Subcutaneous adipose tissue (tissue), 4 donors: Measurements from ENCODE around the gene CAMKMT. TPM values are rescaled to one million over a fixed set of nuclear protein-coding genes. Genes with fewer than 3 reads are reported as not detected.

Experiments
- total RNA-seq, 4 donors: library from RNA; depleted of rRNA; stranded (reverse); fragments of >200 nt; gene quantifications; one replicate each; pipeline ENCODE4 v1.1.0, GENCODE V29; 2016
- TF ChIP-seq, protein P1 (sequence below): fragments of 450-650 bp; IDR thresholded peaks from one replicate; pipeline ENCODE4 v1.5.1; 2016; ENCODE audit warnings: low read depth, mild to moderate bottlenecking, control low read depth, antibody characterized with exemption, moderate library complexity

The CAMKMT gene
- total RNA-seq, 4 donors from 2014 or later = 7.7 to 14.0 (median 10.3) TPM

DNA sequence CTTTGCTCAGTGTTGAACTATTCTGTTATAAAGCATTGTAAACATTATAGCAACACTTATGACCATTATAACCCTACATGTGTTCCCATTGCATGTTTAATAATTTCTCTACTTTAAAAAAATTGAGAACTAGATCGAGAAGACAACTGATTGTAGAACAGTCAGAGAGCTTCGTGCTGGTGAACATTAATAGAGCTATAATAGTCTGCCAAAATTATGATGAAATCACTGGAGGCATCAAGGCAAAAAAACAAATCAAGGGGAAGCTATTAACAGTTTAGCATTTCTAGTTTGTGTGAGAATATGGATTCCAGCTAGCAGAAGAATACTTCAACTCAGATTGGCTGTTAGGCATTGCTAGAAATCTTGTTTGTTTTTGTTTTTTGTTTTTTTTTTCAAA, 284.2 kb downstream of the CAMKMT start:
- TF ChIP-seq, protein P1, sequence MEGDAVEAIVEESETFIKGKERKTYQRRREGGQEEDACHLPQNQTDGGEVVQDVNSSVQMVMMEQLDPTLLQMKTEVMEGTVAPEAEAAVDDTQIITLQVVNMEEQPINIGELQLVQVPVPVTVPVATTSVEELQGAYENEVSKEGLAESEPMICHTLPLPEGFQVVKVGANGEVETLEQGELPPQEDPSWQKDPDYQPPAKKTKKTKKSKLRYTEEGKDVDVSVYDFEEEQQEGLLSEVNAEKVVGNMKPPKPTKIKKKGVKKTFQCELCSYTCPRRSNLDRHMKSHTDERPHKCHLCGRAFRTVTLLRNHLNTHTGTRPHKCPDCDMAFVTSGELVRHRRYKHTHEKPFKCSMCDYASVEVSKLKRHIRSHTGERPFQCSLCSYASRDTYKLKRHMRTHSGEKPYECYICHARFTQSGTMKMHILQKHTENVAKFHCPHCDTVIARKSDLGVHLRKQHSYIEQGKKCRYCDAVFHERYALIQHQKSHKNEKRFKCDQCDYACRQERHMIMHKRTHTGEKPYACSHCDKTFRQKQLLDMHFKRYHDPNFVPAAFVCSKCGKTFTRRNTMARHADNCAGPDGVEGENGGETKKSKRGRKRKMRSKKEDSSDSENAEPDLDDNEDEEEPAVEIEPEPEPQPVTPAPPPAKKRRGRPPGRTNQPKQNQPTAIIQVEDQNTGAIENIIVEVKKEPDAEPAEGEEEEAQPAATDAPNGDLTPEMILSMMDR = no peak

DNA sequence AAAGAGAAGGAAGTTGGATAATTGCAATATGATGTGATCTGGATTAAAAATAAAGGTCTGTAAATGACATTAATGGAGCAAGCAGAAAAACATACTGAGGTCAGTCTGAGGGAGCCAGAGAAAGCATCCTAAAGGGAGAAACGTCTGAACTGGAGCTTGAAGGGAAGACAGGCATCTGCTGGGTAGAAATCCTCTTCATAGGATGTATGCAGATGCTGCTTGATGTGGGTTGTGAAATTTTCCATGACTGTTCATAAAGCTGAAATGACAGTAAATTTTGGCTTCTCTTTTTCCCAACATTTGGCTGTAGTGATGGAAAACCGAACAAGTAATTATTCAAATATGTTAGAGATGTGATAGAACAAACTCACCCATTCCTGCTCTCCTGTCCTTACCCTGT, 287.6 kb downstream of the CAMKMT start:
- TF ChIP-seq, protein P1 = no peak

DNA sequence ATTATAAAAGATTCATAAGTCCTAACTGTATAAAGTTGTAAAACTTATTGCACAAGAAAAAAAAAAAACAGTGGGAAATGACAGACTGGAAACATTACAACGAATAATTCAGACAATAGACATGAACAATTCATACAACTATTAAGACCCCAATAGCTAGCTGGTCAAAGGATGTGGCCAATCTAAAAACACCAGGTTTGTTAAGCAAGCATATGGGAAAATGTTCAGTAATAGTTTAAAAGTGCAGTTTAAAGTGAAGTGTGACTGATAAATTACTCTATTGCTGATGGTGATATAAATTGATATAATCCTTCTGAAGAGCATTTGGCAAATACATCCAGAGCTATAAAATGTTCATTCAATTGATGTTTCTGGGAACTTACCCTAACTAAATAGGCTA, 289.0 kb downstream of the CAMKMT start:
- TF ChIP-seq, protein P1 = no peak

DNA sequence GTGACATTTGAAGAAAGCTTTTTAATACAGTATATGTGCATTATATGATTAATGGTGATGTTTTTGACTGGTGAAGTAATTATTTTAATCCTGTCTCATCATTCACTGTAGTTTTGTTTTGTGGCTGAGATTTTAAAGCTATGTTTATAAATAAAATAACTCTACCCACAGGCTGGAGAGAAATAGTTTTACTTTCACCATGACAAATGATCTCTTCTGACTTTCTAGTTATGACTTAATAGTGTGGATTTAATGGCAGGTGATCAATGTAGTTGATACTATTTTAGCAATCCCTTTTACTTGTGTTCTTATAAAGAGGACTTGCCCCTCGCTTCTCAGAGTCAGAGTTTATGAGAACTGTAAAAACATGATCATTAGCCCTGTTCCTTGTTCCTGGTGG, 290.2 kb downstream of the CAMKMT start:
- TF ChIP-seq, protein P1 = no peak

DNA sequence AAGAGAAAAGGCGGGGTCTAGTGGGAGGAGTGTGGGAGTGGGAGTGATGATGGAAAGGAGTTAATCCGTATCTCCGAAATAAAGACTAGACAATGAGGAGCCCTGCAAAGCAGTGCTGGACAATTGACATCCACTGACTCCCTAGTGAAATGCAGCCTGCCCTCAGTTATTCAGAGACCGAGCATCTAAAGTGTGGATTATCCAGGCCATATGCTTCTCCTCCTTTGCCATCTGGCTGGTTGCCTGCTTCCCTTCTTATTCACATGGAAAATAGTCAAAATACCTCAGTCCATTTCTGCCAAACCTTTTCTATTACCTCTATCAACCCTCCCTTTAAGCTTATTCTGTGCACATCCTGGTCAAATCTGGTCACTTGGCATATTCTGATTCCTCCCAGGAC, 291.0 kb downstream of the CAMKMT start:
- TF ChIP-seq, protein P1 = no peak

DNA sequence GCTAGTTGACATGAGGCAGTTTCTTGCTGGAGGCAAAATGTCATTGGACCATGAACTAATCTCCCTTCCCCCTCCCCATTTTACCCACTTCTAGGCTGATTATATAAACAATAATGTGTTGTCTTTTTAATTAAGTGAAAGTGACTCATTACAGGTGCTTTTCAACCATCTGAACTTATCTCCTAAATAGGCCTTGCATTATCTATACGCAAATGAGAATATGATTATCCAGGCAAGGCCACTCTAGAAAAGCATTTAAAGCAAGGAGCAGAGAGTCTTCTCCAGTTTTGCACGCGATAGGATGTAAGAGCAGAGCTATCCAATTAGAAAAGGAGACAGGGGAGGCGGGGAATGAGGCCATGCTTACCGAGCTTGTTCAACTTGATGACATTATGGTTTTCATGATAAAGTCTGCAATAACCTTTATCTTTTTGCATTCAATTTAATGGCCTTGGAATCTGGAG, 293.7 kb downstream of the CAMKMT start:
- TF ChIP-seq, protein P1 = no peak

DNA sequence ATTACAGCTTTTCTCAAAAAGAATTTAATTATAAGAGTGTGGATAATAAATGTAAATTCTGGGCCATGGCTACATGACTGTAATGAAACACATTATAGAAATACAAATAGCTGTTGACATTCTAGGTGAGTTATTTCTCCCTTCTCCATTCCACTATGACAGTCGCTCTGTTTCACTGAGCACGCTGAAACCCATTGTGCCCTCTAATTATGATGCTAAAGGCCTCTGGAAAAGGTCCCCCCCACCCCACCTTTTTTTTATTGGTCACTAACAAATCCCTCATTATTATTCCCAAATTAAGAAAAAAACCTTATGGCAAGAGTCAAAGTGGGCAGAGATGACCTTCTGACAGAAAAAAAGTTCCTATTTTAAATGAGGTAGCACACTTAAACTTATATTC, 294.7 kb downstream of the CAMKMT start:
- TF ChIP-seq, protein P1 = no peak
